H1 (cell line): ENCODE results near the gene CFAP61. TPM values are rescaled to one million over a fixed set of nuclear protein-coding genes. Genes with fewer than 3 reads are reported as not detected.

ENCODE experiments used
- ATF2 ChIP-seq: IDR thresholded peaks from 2 replicates; pipeline ENCODE4 v1.6.1; 2012; ENCODE audit warnings: low read length, inconsistent platforms
- CEBPB ChIP-seq: IDR thresholded peaks from 2 replicates; pipeline ENCODE4 v1.6.1; 2012; ENCODE audit warnings: low read depth, low read length
- CHD7 ChIP-seq: fragments of 300-600 bp; sonication (generic); IDR thresholded peaks from 2 replicates; pipeline ENCODE4 v1.7.1; 2012; ENCODE audit warnings: low read length, moderate library complexity, mild to moderate bottlenecking, inconsistent platforms; ENCODE audit not compliant: insufficient replicate concordance
- HDAC6 ChIP-seq: IDR thresholded peaks from one replicate; pipeline ENCODE4 v1.7.1; 2012; ENCODE audit warnings: low read depth, mild to moderate bottlenecking, inconsistent platforms, low read length, moderate library complexity
- RNF2 ChIP-seq: fragments of 200-900, 300-1000 bp; sonication (generic); IDR thresholded peaks from 2 replicates; pipeline ENCODE4 v1.7.1; 2016; ENCODE audit warnings: borderline replicate concordance, low read depth, mild to moderate bottlenecking, antibody characterized with exemption, low read length; ENCODE audit not compliant: poor library complexity, severe bottlenecking; ENCODE audit errors: missing control alignments
- SIN3A ChIP-seq, 2 experiments: IDR thresholded peaks in 1 of 2; conservative IDR thresholded peaks in 1 of 2; 2 replicates each; pipeline ENCODE4 v1.6.1; 2011 to 2012; ENCODE audit warnings: low read length in 2 of 2, improper control_type of control experiment in 1 of 2, low read depth in 1 of 2, mild to moderate bottlenecking in 1 of 2
- TBP ChIP-seq: IDR thresholded peaks from 2 replicates; pipeline ENCODE4 v1.6.1; 2011; ENCODE audit warnings: low read depth, low read length, improper control_type of control experiment
- polyA plus RNA-seq, 7 experiments: library from polyadenylated mRNA; depleted of rRNA in 3 of 7; stranded (reverse) in 5 of 7; unstranded in 2 of 7; fragments of >200 nt in 5 of 7; fragments of 200-250 nt in 2 of 7; gene quantifications; 1 replicate in 5 of 7; 2 replicates in 1 of 7; 4 replicates in 1 of 7; pipeline versions ENCODE4 v1.2.1 to v1.2.3, GENCODE V29; 2011 to 2013; ENCODE audit warnings: missing spikeins in 2 of 7, mixed read lengths in 2 of 7
- total RNA-seq: library from RNA; stranded (reverse); fragmentation: NEBNext Ultra II Directional; extraction: Animal tissue kit (Norgen Biotek cat#: 25700); gene quantifications from 2 replicates; pipeline ENCODE4 v1.2.1, GENCODE V29; 2021
- TF ChIP-seq, protein P1 (sequence below): IDR thresholded peaks from 2 replicates; pipeline ENCODE4 v1.6.1; 2011; ENCODE audit warnings: low read length, improper control_type of control experiment

CFAP61 gene
- total and polyA plus RNA-seq, 2 of the 8 experiments (the other 6 are each of a cell fraction or from before 2014, with no cell fraction given), result 0.29 to 0.61 TPM

- TF ChIP-seq CHD7 (no peak), ATF2 (no peak), CEBPB (no peak), SIN3A (conservative IDR thresholded peaks at IDR 0.05 in 1 of 2, IDR thresholded peaks at IDR 0.05 in 1 of 2; ENCODE audit: low read depth in 1 of 2, low read length in 2 of 2) (no peak), HDAC6 (no peak), RNF2 (no peak), TBP (no peak)
- TF ChIP-seq, protein P1, sequence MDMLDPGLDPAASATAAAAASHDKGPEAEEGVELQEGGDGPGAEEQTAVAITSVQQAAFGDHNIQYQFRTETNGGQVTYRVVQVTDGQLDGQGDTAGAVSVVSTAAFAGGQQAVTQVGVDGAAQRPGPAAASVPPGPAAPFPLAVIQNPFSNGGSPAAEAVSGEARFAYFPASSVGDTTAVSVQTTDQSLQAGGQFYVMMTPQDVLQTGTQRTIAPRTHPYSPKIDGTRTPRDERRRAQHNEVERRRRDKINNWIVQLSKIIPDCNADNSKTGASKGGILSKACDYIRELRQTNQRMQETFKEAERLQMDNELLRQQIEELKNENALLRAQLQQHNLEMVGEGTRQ, result no peak
Measured at GRCh38 chr20:20094410-20094809, 42.1 kb downstream of the CFAP61 start (continued).
